HCT116 (cell line): ENCODE data around the gene HMGCLL1. TPM values are rescaled to one million over a fixed set of nuclear protein-coding genes. Genes with fewer than 3 reads are reported as not detected.

Source experiments
- ATAC-seq: fragments of 200-7000 bp; cut with Tn5 transposase; 2 replicates; pipeline ENCODE4 v1.9.1; 2020; ENCODE audit warnings: mild to moderate bottlenecking, moderate library complexity
- BruUV-seq: library from RNA; stranded (reverse); fragments of 400-500 nt; replicated peaks from 2 replicates; lab custom pipeline; 2021; lab: Mats Ljungman, UMichigan
- CTCF ChIA-PET: fragments of 300-600 bp; sonication (Branson Sonifier 250); formaldehyde crosslinking; loops from one replicate; lab custom pipeline; 2021; ENCODE audit warnings: antibody characterized with exemption; lab: Charles Lee
- POLR2A ChIA-PET: fragments of 300-600, 350-600 bp; sonication (Branson Sonifier 250); formaldehyde crosslinking; loops from one replicate; lab custom pipeline; 2021; ENCODE audit warnings: antibody characterized with exemption; lab: Charles Lee
- RAD21 ChIA-PET, 2 experiments: fragments of 300-600 bp; sonication (Branson Sonifier 250); formaldehyde crosslinking; loops; one replicate each; lab custom pipeline; 2023; ENCODE audit warnings: low total read pairs in 2 of 2; ENCODE audit not compliant: uncharacterized antibody in 2 of 2, unreplicated experiment in 2 of 2, low non-redundant PET in 1 of 2; lab: Charles Lee
- DNase-seq: peaks from one replicate; pipeline ENCODE4 v3.0.0-alpha.2; 2010; ENCODE audit warnings: low read depth, low spot score
- H2AFZ ChIP-seq: fragments of 200-600 bp; shearing (Covaris generic), sonication (generic); 2 replicates; pipeline ENCODE4 v1.6.1; 2017; ENCODE audit warnings: low read depth, mixed run types, mixed read lengths, antibody characterized with exemption, low read length; ENCODE audit not compliant: poor library complexity, severe bottlenecking
- H3K27ac ChIP-seq: 2 replicates; pipeline ENCODE4 v1.5.1; 2012; ENCODE audit warnings: low read depth, low read length
- H3K27me3 ChIP-seq: fragments of 200-600 bp; sonication (generic); 2 replicates; pipeline ENCODE4 v1.6.1; 2016; ENCODE audit warnings: mixed run types, low read length, mixed read lengths; ENCODE audit not compliant: insufficient read depth
- H3K36me3 ChIP-seq, 2 experiments: fragments of 200-500 bp in 1 of 2; fragments of 200-600 bp in 1 of 2; sonication (Bioruptor generic) in 1 of 2; sonication (generic) in 1 of 2; 2 replicates each; pipeline versions ENCODE4 v1.5.1 to v1.6.1; 2014 to 2016; ENCODE audit warnings: low read length in 2 of 2, inconsistent platforms in 1 of 2, mixed read lengths in 1 of 2, mixed run types in 1 of 2; ENCODE audit not compliant: insufficient read depth in 2 of 2, control insufficient read depth in 1 of 2
- H3K4me1 ChIP-seq, 2 experiments: fragments of 200-600 bp in 1 of 2; sonication (generic) in 1 of 2; 2 replicates each; pipeline versions ENCODE4 v1.5.1 to v1.6.1; 2012 to 2017; ENCODE audit warnings: low read length in 2 of 2, inconsistent platforms in 1 of 2, mild to moderate bottlenecking in 1 of 2, mixed read lengths in 1 of 2, mixed run types in 1 of 2, moderate library complexity in 1 of 2; ENCODE audit not compliant: insufficient read depth in 2 of 2, control insufficient read depth in 1 of 2
- H3K4me2 ChIP-seq: fragments of 200-600 bp; sonication (generic); 2 replicates; pipeline ENCODE4 v1.6.1; 2017; ENCODE audit warnings: mixed run types, low read length, mixed read lengths
- H3K4me3 ChIP-seq, 2 experiments: fragments of 200-600 bp in 1 of 2; sonication (generic) in 1 of 2; replicated peaks in 1 of 2; 2 replicates each; pipeline ENCODE4 v1.5.1; 2011 to 2016; ENCODE audit warnings: low read length in 2 of 2, control low read depth in 1 of 2, low read depth in 1 of 2, mild to moderate bottlenecking in 1 of 2, mixed read lengths in 1 of 2, mixed run types in 1 of 2
- H3K79me2 ChIP-seq: fragments of 200-600 bp; sonication (generic); 2 replicates; pipeline ENCODE4 v1.6.1; 2017; ENCODE audit warnings: mild to moderate bottlenecking, mixed run types, low read length, moderate library complexity, mixed read lengths; ENCODE audit not compliant: insufficient read depth
- H3K9ac ChIP-seq: fragments of 200-600 bp; sonication (generic); 2 replicates; pipeline ENCODE4 v1.6.1; 2016; ENCODE audit warnings: low read length, mixed read lengths
- H3K9me2 ChIP-seq: fragments of 200-600 bp; sonication (generic), shearing (Covaris generic); 2 replicates; pipeline ENCODE4 v1.6.1; 2017; ENCODE audit warnings: mixed run types, mild to moderate bottlenecking, moderate library complexity; ENCODE audit not compliant: insufficient read depth
- H3K9me3 ChIP-seq, 2 experiments: fragments of 200-500 bp in 1 of 2; fragments of 200-600 bp in 1 of 2; sonication (Bioruptor generic) in 1 of 2; sonication (generic) in 1 of 2; 2 replicates each; pipeline ENCODE4 v1.6.1; 2014 to 2017; ENCODE audit warnings: low read length in 2 of 2, mixed read lengths in 2 of 2, inconsistent platforms in 1 of 2, low read depth in 1 of 2, mild to moderate bottlenecking in 1 of 2, mixed run types in 1 of 2, moderate library complexity in 1 of 2; ENCODE audit not compliant: control insufficient read depth in 1 of 2, insufficient read depth in 1 of 2
- H4K20me1 ChIP-seq: fragments of 200-600 bp; sonication (generic), shearing (Covaris generic); 2 replicates; pipeline ENCODE4 v1.6.1; 2017; ENCODE audit warnings: mixed run types, mild to moderate bottlenecking, moderate library complexity; ENCODE audit not compliant: insufficient read depth
- ATF3 ChIP-seq: IDR thresholded peaks from 2 replicates; pipeline ENCODE4 v1.6.1; 2012
- CBX3 ChIP-seq: IDR thresholded peaks from 2 replicates; pipeline ENCODE4 v1.6.1; 2012; ENCODE audit warnings: low read depth
- CEBPB ChIP-seq: IDR thresholded peaks from 2 replicates; pipeline ENCODE4 v1.6.1; 2012; ENCODE audit warnings: low read depth
- EGR1 ChIP-seq: IDR thresholded peaks from 2 replicates; pipeline ENCODE4 v1.6.1; 2012; ENCODE audit warnings: low read depth
- EZH2 ChIP-seq: fragments of 200-600 bp; sonication (generic); IDR thresholded peaks from 2 replicates; pipeline ENCODE4 v1.6.1; 2017; ENCODE audit warnings: antibody characterized with exemption, mixed run types
- EZH2phosphoT487 ChIP-seq: fragments of 200-600 bp; IDR thresholded peaks from 2 replicates; pipeline ENCODE4 v1.6.1; 2018; ENCODE audit warnings: antibody characterized with exemption, borderline replicate concordance
- FOSL1 ChIP-seq: IDR thresholded peaks from 2 replicates; pipeline ENCODE4 v1.6.1; 2012; ENCODE audit warnings: low read depth
- MAX ChIP-seq: IDR thresholded peaks from 2 replicates; pipeline ENCODE4 v1.6.1; 2012
- POLR2A ChIP-seq: IDR thresholded peaks from 2 replicates; pipeline ENCODE4 v1.7.0; 2011; ENCODE audit warnings: borderline replicate concordance; ENCODE audit not compliant: insufficient read depth, insufficient read length; ENCODE audit errors: extremely low read depth
- POLR2AphosphoS5 ChIP-seq: IDR thresholded peaks from 2 replicates; pipeline ENCODE4 v1.6.1; 2011; ENCODE audit warnings: mild to moderate bottlenecking, low read depth, low read length, moderate library complexity
- RAD21 ChIP-seq: IDR thresholded peaks from 2 replicates; pipeline ENCODE4 v1.6.1; 2012; ENCODE audit warnings: low read depth, mild to moderate bottlenecking
- SIN3A ChIP-seq: IDR thresholded peaks from 2 replicates; pipeline ENCODE4 v1.6.1; 2012; ENCODE audit warnings: low read depth
- SRF ChIP-seq: IDR thresholded peaks from 2 replicates; pipeline ENCODE4 v1.6.1; 2012; ENCODE audit warnings: low read depth
- YY1 ChIP-seq: IDR thresholded peaks from 2 replicates; pipeline ENCODE4 v1.6.1; 2011; ENCODE audit warnings: low read length, low read depth, moderate library complexity, mild to moderate bottlenecking; ENCODE audit not compliant: insufficient replicate concordance; ENCODE audit errors: extremely low read depth
- ZFX ChIP-seq: fragments of 450-650 bp; IDR thresholded peaks from 2 replicates; pipeline ENCODE4 v1.6.1; 2017
- ZNF274 ChIP-seq: fragments of 200-500 bp; sonication (Bioruptor generic); IDR thresholded peaks from 2 replicates; pipeline ENCODE4 v1.6.1; 2014; ENCODE audit warnings: mild to moderate bottlenecking, low read depth, low read length, inconsistent platforms
- intact Hi-C: fragments of 100-400 bp; cut with micrococcal nuclease; formaldehyde crosslinking; loops from 2 replicates; pipeline ENCODE4 v1.10.0; 2022
- total RNA-seq: library from RNA; stranded (reverse); gene quantifications from one replicate; pipeline ENCODE4 v1.2.1, GENCODE V29; 2021; ENCODE audit not compliant: unreplicated experiment
- TF ChIP-seq, protein P1 (sequence below): IDR thresholded peaks from 2 replicates; pipeline ENCODE4 v1.6.1; 2012; ENCODE audit warnings: low read depth

The HMGCLL1 gene
- total RNA-seq, 1 experiment from 2014 or later, result not detected

GRCh38 chr6:55530931-55531330 is 48.1 kb downstream of the HMGCLL1 start:
- intact Hi-C loops, result no loop called here
- BruUV-seq, result no TSS peak
- no peak for DNase-seq
- H3K9me3 ChIP-seq, result no peaks in the 10 kb centered on the region
- no peak overlapping the region for H3K4me3 ChIP-seq
- no peak overlapping the region for H3K9ac ChIP-seq
- H3K9me2 ChIP-seq, result no peaks in the 10 kb centered on the region
- no peaks in the 10 kb centered on the region for H4K20me1 ChIP-seq
- no peaks in the 10 kb centered on the region for H3K4me1 ChIP-seq
- H3K4me2 ChIP-seq, result no peak overlapping the region
- H3K27ac ChIP-seq, result no peak overlapping the region
- POLR2A ChIA-PET, result no interaction called here
- H2AFZ ChIP-seq, result no peak overlapping the region
- TF ChIP-seq SRF (no peak), CEBPB (no peak), ZNF274 (no peak), ATF3 (no peak), RAD21 (no peak), YY1 (no peak), MAX (no peak), EZH2 (no peak), POLR2A (no peak), ZFX (no peak), EZH2phosphoT487 (no peak), FOSL1 (no peak), POLR2AphosphoS5 (no peak), SIN3A (no peak), CBX3 (no peak), EGR1 (no peak)
- TF ChIP-seq, protein P1, sequence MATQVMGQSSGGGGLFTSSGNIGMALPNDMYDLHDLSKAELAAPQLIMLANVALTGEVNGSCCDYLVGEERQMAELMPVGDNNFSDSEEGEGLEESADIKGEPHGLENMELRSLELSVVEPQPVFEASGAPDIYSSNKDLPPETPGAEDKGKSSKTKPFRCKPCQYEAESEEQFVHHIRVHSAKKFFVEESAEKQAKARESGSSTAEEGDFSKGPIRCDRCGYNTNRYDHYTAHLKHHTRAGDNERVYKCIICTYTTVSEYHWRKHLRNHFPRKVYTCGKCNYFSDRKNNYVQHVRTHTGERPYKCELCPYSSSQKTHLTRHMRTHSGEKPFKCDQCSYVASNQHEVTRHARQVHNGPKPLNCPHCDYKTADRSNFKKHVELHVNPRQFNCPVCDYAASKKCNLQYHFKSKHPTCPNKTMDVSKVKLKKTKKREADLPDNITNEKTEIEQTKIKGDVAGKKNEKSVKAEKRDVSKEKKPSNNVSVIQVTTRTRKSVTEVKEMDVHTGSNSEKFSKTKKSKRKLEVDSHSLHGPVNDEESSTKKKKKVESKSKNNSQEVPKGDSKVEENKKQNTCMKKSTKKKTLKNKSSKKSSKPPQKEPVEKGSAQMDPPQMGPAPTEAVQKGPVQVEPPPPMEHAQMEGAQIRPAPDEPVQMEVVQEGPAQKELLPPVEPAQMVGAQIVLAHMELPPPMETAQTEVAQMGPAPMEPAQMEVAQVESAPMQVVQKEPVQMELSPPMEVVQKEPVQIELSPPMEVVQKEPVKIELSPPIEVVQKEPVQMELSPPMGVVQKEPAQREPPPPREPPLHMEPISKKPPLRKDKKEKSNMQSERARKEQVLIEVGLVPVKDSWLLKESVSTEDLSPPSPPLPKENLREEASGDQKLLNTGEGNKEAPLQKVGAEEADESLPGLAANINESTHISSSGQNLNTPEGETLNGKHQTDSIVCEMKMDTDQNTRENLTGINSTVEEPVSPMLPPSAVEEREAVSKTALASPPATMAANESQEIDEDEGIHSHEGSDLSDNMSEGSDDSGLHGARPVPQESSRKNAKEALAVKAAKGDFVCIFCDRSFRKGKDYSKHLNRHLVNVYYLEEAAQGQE, result no peak
- TF ChIP-seq, all 23 proteins: peak for 0
- peaks cover 7% of the 10 kb centered on the region; the same call in 1 of the 2 replicates for H3K27me3 ChIP-seq
- RAD21 ChIA-PET, result no interaction called here
- ATAC-seq, result no peak
- no peaks in the 10 kb centered on the region for H3K79me2 ChIP-seq
- CTCF ChIA-PET, result no interaction called here
- H3K36me3 ChIP-seq, result no peaks in the 10 kb centered on the region
